Activated T-cell treated with anti-CD3 and anti-CD28 coated beads for 24 hours (primary cell): ENCODE results near the gene RUNDC3A.
"Not testable (repeated sequence)": the region's sequence is repeated elsewhere in the genome, so short reads cannot be mapped to it uniquely, and the experiment has no call there.

Source experiments
- DNase-seq: peaks from one replicate; pipeline ENCODE4 v3.0.0-alpha.2; 2020; ENCODE audit warnings: low read depth

Gene RUNDC3A

GRCh38 chr17:44343510-44344209 is 35.3 kb downstream of the RUNDC3A start:
- DNase-seq: no peak

- peak; percentile 84 for DNase-seq
These were observed 36.6 kb downstream of the RUNDC3A start, which contains the start of gene GRN for GRCh38 chr17:44344939-44345453. TSS of gene GRN (plus strand) at chr17:44345302. CDS start at chr17:44349165, 3,863 bp downstream.

DNA sequence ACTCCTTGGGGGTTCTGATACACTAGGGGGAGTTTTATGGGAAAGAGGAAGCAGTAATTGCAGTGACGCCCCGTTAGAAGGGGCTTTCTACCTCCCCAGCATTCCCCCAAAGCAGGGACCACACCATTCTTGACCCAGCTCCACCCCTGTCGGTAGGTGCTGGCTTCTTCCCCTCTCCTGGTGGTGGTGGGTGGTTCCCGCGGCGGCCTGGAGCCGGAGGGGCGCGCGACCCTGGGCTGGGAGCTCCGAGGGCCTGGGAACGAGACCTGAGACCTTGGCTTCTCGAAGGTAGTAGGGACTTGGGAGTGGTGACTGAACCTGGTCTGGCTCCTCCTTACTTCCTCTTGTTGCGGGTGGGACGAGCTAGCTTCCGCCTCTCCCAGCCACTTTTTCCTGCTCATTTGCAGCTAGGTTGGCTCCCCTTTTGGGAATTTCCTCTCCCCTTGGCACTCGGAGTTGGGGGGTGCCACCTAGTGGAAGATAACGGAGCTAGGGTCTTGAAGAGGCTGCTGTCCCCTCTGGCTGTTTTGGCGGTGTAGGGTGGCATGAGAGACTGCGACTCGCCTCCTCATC is 37.1 kb downstream of the RUNDC3A start:
- no peak for DNase-seq

- DNase-seq: no peak
These were observed 37.9 kb downstream of the RUNDC3A start for GRCh38 chr17:44346064-44346844.

- DNase-seq: not testable (repeated sequence)
These were observed 39.0 kb downstream of the RUNDC3A start for GRCh38 chr17:44347206-44348055.

DNA sequence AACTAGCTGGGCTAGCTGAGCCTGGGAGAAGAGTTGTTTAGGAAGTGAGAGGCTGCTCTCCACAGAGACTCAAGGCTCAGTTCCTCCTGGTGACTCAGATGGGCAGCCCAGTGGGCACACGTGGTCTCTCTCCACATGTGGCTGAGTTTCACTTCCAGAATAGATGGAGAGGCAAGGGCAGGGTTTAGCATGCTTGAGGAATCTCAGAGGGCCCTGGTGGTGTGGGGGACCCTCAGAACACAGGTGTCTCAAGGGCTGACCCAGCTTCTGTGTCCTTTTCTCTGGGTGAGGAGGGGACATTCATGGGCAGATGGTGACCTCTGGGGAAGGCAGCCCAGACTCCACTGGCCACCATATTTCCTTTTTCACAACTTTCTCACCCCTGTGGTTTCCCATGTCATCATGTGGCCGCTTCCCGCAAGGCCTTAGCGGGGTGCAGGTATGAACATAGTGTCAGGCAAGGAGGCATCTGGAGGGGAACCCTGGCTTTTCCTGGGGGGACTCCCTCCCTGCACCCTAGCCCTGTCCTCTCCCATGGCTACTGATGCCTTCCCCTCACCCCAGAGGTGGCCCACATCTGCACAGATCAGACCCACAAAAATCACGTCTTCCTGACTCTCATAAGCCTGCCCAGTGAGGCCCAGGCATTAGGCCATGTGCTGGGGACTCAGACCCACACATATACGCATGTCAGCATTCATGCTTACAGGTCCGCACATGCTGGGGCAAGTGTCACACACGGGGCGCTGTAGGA is 40.0 kb downstream of the RUNDC3A start:
- no peak for DNase-seq

GRCh38 chr17:44348988-44349364 is 40.6 kb downstream of the RUNDC3A start:
- no peak for DNase-seq

- DNase-seq: no peak
These were observed 41.2 kb downstream of the RUNDC3A start for GRCh38 chr17:44349553-44350070.

GRCh38 chr17:44350733-44351226 is 42.4 kb downstream of the RUNDC3A start:
- DNase-seq: peak; percentile 64

DNA sequence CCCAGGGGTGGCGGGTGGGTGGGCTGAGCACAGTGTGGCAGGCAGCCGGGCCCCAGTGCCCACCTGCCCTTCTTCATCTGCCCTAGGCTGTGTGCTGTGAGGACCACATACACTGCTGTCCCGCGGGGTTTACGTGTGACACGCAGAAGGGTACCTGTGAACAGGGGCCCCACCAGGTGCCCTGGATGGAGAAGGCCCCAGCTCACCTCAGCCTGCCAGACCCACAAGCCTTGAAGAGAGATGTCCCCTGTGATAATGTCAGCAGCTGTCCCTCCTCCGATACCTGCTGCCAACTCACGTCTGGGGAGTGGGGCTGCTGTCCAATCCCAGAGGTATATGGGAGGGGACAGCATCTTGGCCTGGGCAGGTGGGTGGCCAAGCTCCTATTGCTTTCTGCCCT is 43.1 kb downstream of the RUNDC3A start:
- no peak for DNase-seq

- DNase-seq: no peak
These were observed 43.8 kb downstream of the RUNDC3A start for GRCh38 chr17:44351961-44352827.

DNA sequence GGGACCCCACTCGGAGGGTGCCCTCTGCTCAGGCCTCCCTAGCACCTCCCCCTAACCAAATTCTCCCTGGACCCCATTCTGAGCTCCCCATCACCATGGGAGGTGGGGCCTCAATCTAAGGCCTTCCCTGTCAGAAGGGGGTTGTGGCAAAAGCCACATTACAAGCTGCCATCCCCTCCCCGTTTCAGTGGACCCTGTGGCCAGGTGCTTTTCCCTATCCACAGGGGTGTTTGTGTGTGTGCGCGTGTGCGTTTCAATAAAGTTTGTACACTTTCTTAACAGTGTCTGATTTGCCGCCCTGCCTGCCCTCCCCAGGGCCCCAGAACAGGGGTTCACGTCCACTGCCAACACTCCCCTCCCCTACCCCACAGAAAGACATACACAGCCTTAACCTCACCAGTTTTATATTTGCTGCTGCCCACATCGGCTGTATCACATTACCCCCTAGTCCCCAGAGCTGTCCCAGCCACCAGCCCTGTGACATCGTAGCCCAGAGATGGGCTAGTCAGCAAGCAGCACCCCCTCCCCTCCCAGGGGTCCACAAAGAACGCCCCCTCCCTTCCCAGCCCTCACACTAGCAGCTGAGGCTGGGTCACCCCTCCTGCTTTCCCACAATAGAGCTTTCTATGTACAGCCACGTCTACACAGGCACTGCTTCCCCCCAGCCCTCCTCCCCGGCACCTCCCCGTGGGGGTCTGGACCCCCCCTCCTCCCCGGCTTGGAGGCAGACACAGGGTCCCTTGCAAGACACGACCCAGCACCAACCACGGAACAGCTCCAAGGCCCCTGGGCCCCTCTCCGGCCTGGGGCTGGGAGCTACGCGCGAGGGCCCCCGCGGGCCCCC is 44.6 kb downstream of the RUNDC3A start:
- DNase-seq: no peak

DNA sequence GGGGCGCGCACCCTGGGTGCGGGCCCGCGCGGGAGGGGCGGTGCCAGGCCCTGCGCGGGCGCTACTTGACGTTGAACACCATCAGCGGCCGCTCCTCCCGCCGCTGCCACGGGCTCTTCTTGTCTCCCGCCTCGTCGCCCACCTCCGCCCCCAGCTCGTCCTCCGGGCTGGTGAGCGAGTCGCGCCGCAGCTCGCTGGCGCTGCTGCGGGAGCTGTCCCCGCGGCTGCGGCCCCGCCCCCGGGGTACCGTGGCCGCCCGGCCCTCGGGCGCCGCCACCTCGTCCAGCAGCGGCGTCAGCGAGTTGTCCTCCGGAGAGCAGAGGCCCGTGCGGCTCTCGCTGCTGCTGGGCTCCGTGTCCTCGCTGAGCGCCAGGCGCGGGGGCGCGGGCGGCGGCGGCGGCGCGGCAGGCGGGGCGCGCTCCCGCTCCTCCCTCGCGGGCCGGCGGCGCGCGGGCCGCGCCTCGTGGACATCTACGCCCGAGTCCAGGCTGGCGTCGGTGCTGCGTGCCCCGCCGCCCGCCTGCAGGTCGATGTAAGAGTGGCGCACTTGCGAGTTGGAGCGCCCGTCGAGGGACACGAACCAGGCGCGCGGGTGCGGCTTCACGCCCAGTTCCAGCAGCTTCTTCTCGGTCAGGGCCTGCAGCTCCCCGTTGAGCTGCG is 45.4 kb downstream of the RUNDC3A start:
- DNase-seq: no peak

- no peak for DNase-seq
These were observed 46.5 kb downstream of the RUNDC3A start for GRCh38 chr17:44354582-44355561.

GRCh38 chr17:44355642-44356099 is 47.3 kb downstream of the RUNDC3A start:
- no peak for DNase-seq

- no peak for DNase-seq
These were observed 47.8 kb downstream of the RUNDC3A start for GRCh38 chr17:44356241-44356640.

DNA sequence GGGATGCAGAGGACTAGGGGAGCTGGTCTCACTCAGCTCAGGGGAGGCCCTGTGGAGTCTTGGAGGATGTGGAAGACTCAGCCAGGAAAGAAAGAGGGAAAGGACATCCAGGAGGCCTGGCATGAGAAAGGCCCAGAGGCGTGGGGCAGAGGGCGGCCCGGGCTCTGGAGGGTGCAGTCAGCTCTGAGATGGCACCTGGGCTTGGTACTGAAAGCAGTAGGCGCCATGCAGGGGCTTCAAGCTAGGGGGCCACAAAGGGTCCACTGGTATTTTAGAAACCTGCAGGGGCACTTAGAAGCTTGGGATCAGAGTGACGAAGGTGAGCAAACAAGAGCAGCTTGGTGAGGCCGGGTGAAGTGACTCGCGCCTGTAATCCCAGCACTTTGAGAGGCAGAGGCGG is 49.7 kb downstream of the RUNDC3A start:
- DNase-seq: no peak
